Cardiac septum (tissue), 1 donor: ENCODE data around the gene LCE3B. TPM values are rescaled to one million over a fixed set of nuclear protein-coding genes. Genes with fewer than 3 reads are reported as not detected.

Experiments used
- DNase-seq: peaks from one replicate; pipeline ENCODE4 v3.0.0-alpha.2; 2020; ENCODE audit warnings: low spot score
- intact Hi-C: fragments of 100-400 bp; cut with DNase I; formaldehyde crosslinking; loops from one replicate; pipeline ENCODE4 v1.14.0; 2022
- total RNA-seq: library from RNA; stranded (reverse); fragmentation: NEBNext Ultra II Directional; extraction: Animal tissue kit (Norgen Biotek cat#: 25700); gene quantifications from one replicate; pipeline ENCODE4 v1.2.1, GENCODE V29; 2021
- donor health status: DM: no; HTN: no; CAD: no.

The LCE3B gene
- total RNA-seq, 1 donor from 2014 or later: not detected

GRCh38 chr1:152654110-152654509 lies 40.5 kb downstream of the LCE3B start:
- no peak for DNase-seq
- intact Hi-C loops: loop anchor here (5.0 kb wide), 1 partner anchor 568 kb away; no protein-coding TSS in a partner anchor

- intact Hi-C loops: no loop called here
- no peak for DNase-seq
These were observed 42.8 kb downstream of the LCE3B start for GRCh38 chr1:152656459-152656858.

GRCh38 chr1:152657677-152658076 lies 44.1 kb downstream of the LCE3B start:
- intact Hi-C loops: no loop called here
- no peak for DNase-seq

GRCh38 chr1:152658649-152659048 lies 45.0 kb downstream of the LCE3B start:
- DNase-seq: no peak
- intact Hi-C loops: no loop called here

GRCh38 chr1:152663098-152663497 lies 49.5 kb downstream of the LCE3B start, which contains the start of gene LCE2D:
Gene LCE2D, plus strand, starts transcription at chr1:152663380. Its CDS starts 726 bp downstream, at chr1:152664106.
- intact Hi-C loops: no loop called here
- DNase-seq: no peak

Other genes with a start within 250 kb of the LCE3B start
- gene CRNN, start 199.5 kb upstream of the LCE3B start, total RNA-seq: not detected
- not detected for gene LCE5A, start 103.0 kb upstream of the LCE3B start, total RNA-seq
- gene CRCT1, start 99.3 kb upstream of the LCE3B start, total RNA-seq: not detected
- gene LCE3E, start 47.0 kb upstream of the LCE3B start, total RNA-seq: not detected
- not detected for gene LCE3D, start 33.3 kb upstream of the LCE3B start, total RNA-seq
- not detected for gene LCE3C, start 13.6 kb upstream of the LCE3B start, total RNA-seq
- gene LCE3A, start 9.3 kb downstream of the LCE3B start, total RNA-seq: not detected
- not detected for gene LCE2D, start 49.6 kb downstream of the LCE3B start, total RNA-seq
- gene LCE2C, start 61.5 kb downstream of the LCE3B start, total RNA-seq: not detected
- gene LCE2B, start 72.3 kb downstream of the LCE3B start, total RNA-seq: not detected
- gene LCE2A, start 84.5 kb downstream of the LCE3B start, total RNA-seq: not detected
- gene LCE4A, start 94.3 kb downstream of the LCE3B start, total RNA-seq: not detected
- not detected for gene KPRP, start 144.2 kb downstream of the LCE3B start, total RNA-seq
- not detected for gene LCE1F, start 161.3 kb downstream of the LCE3B start, total RNA-seq
- gene LCE1E, start 172.4 kb downstream of the LCE3B start, total RNA-seq: not detected
- not detected for gene LCE1D, start 182.9 kb downstream of the LCE3B start, total RNA-seq
- not detected for gene LCE1C, start 192.8 kb downstream of the LCE3B start, total RNA-seq
- gene LCE1B, start 198.2 kb downstream of the LCE3B start, total RNA-seq: not detected
- not detected for gene LCE1A, start 213.7 kb downstream of the LCE3B start, total RNA-seq
- not detected for gene LCE6A, start 229.0 kb downstream of the LCE3B start, total RNA-seq
- gene LCE7A, start 246.2 kb downstream of the LCE3B start, total RNA-seq: not detected